Measurements from ENCODE around the gene ZNF804B. TPM values are rescaled to one million over a fixed set of nuclear protein-coding genes. Genes with fewer than 3 reads are reported as not detected.
A peak's percentile ranks its signal among the peaks of the same experiment; 100 is the strongest.

ZNF804B gene
- total and polyA plus RNA-seq, 2 of the 4 experiments (the other 2 are of a cell fraction), result not detected

DNA sequence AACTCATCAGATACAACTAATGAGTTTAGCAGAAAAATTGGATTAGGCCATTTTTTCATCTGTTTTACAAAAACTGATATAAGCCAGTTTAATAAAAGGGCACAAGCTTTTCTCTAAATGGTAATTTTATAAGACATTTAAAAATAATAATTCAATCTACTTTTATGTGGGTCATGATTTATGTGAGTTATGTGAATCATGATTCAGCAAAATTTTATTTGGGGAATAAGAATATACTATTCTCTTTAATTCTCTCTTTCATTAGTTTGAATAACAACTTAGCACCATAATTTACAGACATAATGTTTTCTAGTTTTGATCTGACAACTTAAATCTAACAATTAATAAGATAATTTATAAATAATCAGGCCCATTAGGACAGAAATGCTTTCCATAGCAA, 99.8 kb downstream of the ZNF804B start:
- no peak overlapping the region for H3K4ac ChIP-seq (ENCODE audit: low read depth, low read length)
- no peaks in the 10 kb centered on the region for H4K20me1 ChIP-seq (ENCODE audit: insufficient read depth, low read length)
- H3K4me2 ChIP-seq (ENCODE audit: low read depth, low read length), result no peak overlapping the region
- no peak overlapping the region for H2BK20ac ChIP-seq (ENCODE audit: low read depth, low read length)
- no peak overlapping the region for H4K8ac ChIP-seq (ENCODE audit: low read depth in 2 of 2, low read length in 2 of 2)
- BruUV-seq (replicated peaks), result no TSS peak
- no peak overlapping the region for H2AK5ac ChIP-seq (ENCODE audit: low read depth, low read length)
- H2BK120ac ChIP-seq (ENCODE audit: low read depth, low read length), result no peak overlapping the region
- dilution Hi-C loops (cut with HindIII; ENCODE audit: low sequenced_read_pairs, unreplicated experiment), result no loop called here
- H3K9me1 ChIP-seq (ENCODE audit: insufficient read depth, low read length), result no peaks in the 10 kb centered on the region
- H3K79me1 ChIP-seq (ENCODE audit: low read depth in 1 of 2, low read length in 2 of 2), result no peaks in the 10 kb centered on the region
- H2AK9ac ChIP-seq (replicated peaks; ENCODE audit: low read depth, low read length, poor library complexity), result no peak overlapping the region
- no peak overlapping the region for H3K18ac ChIP-seq (ENCODE audit: low read depth, low read length)
- POLR2A ChIA-PET (ENCODE audit: unreplicated experiment), result no interaction called here
- H3K56ac ChIP-seq (ENCODE audit: extremely low read depth, insufficient read depth, low read length), result no peak overlapping the region
- H4K5ac ChIP-seq (ENCODE audit: low read depth, low read length), result no peak overlapping the region
- intact Hi-C loops (cut with micrococcal nuclease), result no loop called here
- H3K9ac ChIP-seq (ENCODE audit: low read depth, low read length), result no peak overlapping the region
- no peaks in the 10 kb centered on the region for H3K27me3 ChIP-seq (ENCODE audit: control insufficient read depth, insufficient read depth, low read length)
- H3K23ac ChIP-seq (ENCODE audit: low read depth, low read length), result no peak overlapping the region
- DNase-seq, result no peak
- H3K27ac ChIP-seq (ENCODE audit: insufficient read depth, low read length), result no peak overlapping the region
- no peak overlapping the region for H4K91ac ChIP-seq (ENCODE audit: insufficient read depth, low read depth, low read length)
- H2BK15ac ChIP-seq (ENCODE audit: low read depth, low read length), result no peak overlapping the region
- no peak overlapping the region for H2AFZ ChIP-seq (replicated peaks; ENCODE audit: low read length, poor library complexity)
- in situ Hi-C loops (cut with MboI; ENCODE audit: low sequenced_read_pairs), result no loop called here
- H3K9me3 ChIP-seq (ENCODE audit: control insufficient read depth, insufficient read depth, low read length), result peaks cover 6% of the 10 kb centered on the region
- no peak overlapping the region for H3K4me3 ChIP-seq (ENCODE audit: insufficient read depth, low read depth, low read length)
- TF ChIP-seq RAD21 (IDR thresholded peaks at IDR 0.05; ENCODE audit: low read length) (no peak), CEBPB (IDR thresholded peaks at IDR 0.05; ENCODE audit: low read depth, low read length) (no peak), RCOR1 (IDR thresholded peaks at IDR 0.05; ENCODE audit: insufficient replicate concordance, low read length) (no peak), NFE2L2 (IDR thresholded peaks at IDR 0.05; ENCODE audit: low read depth, low read length) (peak; percentile 53), MAFK (IDR thresholded peaks at IDR 0.05; ENCODE audit: low read depth, low read length) (peak; percentile 37; the same call in 1 of the 2 replicates), SMC3 (IDR thresholded peaks at IDR 0.05; ENCODE audit: low read depth, low read length) (no peak)
- no peaks in the 10 kb centered on the region for H3K36me3 ChIP-seq (ENCODE audit: control insufficient read depth, insufficient read depth, low read length)
- CTCF ChIA-PET, result no interaction called here
- H3K4me1 ChIP-seq (ENCODE audit: control insufficient read depth, insufficient read depth, low read length), result no peaks in the 10 kb centered on the region
- no peak overlapping the region for H3K14ac ChIP-seq (replicated peaks; ENCODE audit: low read depth, low read length)
- no peak for ATAC-seq (ENCODE audit: low read depth)
- no peak overlapping the region for H2BK5ac ChIP-seq (ENCODE audit: low read depth, low read length, poor library complexity, severe bottlenecking)
